ENCODE data around the gene OMP.
A peak's percentile ranks its signal among the peaks of the same experiment; 100 is the strongest.
"Not testable (repeated sequence)": the region's sequence is repeated elsewhere in the genome, so short reads cannot be mapped to it uniquely, and the experiment has no call there.

The OMP gene

DNA sequence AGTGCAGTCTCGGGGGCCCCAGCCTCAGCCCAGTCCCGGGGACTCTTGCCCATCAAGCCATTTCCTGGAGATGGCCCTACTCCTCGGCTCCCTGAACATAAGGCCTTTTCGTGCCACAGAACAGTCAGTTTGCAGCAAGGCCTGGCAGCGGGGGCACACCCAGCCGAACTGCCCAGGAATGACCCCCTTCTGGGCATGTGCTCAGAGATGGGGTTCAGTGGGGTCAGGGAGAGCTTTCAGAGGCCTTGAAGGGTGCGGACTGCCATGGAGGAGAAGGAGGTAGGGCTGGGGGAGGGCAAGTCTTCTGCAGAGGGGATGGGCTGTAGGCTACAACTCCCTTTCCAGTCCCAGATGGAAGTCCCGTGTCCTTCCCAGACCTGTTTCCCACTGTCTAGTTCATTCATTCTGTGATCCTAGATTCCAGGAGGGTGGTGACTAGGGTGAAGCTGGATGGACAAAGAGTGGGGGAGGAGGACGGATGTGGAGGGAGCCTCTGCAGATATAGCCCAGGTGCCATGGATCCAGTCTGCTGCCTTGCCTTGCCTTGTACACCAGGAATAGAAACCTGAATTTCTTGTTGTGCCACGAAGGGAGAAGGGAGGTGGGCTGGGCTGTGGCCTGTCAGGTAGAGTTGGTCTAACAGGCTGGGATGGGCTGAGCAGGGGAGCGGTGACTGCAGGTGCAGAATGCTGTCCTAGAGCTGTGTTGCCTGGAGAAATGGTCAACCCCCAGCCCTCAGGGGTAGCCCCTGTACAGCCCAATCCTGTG lies 14.2 kb upstream of the OMP start:
- DNase-seq = no peak

DNA sequence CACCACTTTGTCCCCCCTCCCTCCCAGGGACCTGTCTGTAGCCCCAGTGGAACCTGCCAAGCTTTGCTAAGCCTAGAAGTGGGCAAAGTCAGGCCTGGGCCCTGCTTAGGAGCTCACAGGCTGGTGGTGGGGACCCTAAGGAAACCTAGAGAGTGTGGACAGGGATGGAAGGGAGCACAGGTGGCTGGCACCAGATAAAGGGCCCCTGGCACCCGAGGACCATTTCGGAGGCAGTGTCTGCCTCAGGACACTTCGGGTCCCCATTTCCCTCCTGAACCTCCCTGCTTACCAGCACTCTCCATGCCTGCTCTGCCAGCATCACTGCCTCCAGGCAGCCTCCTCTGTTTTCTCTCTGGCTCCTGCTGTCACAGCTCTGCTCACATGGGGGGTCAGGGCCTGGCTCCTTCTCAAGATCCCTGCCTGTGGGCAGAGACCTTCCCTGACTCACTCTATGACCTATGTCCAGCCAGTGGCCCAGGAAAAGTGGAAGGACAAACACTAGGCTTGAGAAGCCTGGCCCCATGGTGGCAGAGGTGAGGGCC lies 13.6 kb upstream of the OMP start:
- no peak for DNase-seq

DNA sequence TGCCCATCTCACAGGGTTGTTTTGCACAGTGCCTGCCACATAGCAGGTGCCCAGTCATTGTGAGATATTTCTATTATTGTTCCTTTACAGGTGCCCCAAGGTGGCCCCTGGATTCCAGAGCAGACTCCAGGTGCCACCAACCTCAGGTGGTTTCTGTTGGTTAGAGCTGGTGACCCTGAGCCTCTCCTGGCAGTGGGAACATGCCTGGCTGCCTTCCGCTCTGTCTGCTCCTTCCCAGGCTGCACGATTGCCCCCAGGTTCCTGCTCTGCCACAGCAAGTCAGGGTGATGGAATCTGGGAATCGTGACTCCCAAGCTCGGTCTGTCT lies 12.6 kb upstream of the OMP start:
- no peak for DNase-seq

DNA sequence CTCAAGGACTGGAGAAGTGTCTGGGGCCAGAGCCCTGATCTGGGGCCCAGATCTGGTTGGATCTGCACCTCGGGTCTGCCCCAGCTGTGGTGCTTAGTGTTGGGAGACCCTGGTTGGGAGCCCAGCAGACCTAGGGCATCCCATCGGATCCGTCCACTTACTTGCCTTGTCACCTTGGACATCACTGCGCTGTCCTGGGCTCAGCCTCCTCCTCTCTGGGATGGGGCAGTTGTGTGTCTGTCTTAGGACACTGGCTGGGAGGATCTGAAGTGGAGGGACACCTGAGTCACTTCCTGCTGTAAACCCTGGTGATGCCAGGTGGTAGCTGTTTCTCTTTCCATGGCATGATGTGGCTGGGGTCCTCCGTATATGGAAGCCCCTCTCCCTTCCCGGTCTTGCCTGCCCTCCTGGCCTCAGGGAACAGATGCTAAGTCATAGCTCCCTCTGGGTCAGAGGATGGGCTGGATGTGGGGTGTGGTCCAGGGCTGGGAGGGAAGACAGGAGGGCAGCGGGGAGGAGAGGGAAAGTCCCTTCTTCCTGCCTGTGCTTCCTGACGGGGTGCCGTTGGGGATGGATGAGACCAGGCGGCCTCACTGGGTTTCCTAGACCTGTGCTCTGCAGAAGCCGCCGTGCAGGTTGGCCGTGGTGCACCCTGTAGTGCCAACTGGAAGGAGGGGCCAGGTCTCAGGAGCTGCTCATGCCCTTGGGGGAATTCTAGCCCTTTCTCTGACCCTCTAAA lies 12.1 kb upstream of the OMP start:
- no peak for DNase-seq

GRCh38 chr11:77091146-77091940 lies 11.3 kb upstream of the OMP start:
- DNase-seq = peak; percentile 85 to 86

GRCh38 chr11:77092382-77092781 lies 10.3 kb upstream of the OMP start:
- no peak for DNase-seq

DNA sequence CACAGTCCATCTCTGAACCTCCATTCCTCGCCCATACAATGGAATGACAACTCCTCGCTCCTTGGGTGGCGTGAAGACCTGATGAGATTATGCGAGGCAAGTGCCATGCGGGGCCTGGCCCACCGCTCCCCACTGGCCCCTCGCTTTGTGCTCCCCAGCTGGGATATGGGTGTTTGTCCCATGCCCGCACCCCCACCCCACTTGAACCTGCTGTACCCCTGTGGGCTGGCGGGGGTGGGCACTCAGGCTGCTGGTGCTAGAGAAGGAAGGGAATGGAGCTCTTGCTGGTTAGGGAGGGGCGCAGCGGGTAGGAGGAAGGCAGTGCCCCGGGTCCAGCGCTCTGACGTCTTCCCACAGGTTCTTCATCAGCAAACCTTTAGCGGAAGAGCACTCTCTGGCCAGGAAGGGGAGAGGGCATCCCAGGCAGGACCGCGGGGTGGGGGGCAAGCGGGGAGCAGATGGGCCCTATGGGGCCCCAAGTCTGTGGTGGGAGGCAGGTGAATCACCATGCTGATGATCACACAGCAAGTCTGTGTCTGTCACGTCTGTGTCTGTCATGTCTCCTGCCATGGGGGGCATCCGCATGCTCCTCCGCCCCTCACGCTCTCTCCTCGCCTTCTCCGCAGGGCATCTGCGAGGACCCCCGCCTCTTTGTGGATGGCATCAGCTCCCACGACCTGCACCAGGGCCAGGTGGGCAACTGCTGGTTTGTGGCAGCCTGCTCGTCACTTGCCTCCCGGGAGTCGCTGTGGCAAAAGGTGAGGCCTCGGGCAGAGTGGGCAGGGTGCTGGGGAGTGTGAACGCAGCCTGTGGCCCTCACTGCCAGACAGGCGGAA lies 9.4 kb upstream of the OMP start:
- DNase-seq = no peak

DNA sequence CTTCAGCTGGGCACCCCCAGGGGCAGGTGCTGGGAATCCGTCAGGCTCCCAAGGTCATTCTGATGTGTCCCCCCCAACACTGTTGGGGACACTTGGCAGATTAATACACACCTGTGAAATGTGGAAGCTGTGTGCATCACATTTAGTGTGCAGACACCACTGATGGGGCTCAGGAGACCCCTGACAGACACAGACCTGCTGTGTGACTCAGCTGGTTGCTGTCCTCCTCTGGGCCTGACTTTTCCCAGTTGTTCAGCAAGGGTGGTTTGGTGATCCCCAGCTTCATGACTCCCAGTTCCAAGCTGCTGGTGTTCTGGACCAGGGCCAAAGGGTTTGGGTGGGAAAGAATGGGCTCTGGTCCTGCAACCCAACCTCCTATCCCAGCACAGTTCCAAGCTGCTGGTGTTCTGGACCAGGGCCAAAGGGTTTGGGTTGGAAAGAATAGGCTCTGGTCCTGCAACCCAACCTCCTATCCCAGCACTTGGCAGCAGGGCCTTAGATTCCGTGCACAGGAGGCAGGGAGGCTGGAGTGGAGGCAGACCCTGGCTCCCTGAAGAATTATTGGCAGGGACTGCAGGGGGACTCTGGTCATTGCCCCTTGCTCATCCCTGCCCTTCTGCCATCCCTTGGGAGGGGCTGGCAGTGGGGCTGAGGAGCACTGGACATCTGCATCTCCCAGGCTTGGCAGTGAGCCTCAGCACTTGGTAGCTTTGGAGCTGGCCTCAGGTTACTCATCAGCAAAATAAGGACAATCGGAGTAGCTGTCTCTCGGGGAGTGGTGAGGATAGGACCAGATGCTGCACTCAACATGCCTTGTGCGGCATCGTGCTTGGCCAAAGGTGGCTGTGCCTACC lies 8.4 kb upstream of the OMP start:
- DNase-seq = no peak

DNA sequence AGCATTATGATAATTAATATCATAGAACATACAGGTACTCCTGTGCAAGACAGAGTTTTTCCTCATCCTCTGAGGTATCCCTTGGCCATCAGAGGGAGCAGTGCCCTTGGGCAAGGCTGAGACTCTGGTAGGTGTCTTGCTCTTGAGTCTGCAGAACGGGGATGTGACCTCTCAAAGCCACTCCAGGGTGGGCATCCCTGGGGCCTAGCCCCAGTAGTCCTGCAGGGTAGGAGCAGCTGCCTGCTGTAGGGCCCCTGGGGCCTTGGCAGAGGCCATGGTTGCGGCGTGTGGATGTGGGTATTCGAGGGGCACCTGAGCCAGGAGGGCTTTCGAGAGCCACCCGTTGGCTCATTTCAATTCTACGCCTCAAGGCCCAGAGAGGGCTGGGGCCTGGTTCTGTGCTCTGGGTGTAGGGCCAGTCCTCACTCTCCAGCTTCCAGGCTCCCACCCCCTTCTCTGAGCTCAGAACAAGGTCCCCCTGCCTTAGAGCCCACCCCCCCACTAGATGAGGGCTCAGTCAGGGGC lies 7.7 kb upstream of the OMP start:
- DNase-seq = no peak

GRCh38 chr11:77095551-77096490 lies 6.8 kb upstream of the OMP start:
- DNase-seq = no peak

GRCh38 chr11:77096591-77097019 lies 6.0 kb upstream of the OMP start:
- DNase-seq = no peak

DNA sequence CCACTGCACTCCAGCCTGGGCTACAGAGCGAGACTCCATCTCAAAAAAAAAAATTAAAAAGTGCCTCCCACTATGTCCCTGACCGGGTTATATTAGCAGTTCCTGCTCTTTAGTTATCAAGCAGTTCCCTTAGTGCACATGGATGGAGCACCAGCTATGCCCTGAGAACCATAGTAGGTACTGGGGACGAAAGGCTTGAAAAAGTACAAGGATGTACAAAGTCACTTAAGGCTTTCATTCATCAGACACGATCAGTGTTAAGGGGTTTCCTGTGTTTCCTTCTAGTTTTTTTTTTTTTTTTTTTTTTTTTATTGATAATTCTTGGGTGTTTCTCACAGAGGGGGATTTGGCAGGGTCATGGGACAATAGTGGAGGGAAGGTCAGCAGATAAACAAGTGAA lies 5.5 kb upstream of the OMP start:
- not testable (repeated sequence) for DNase-seq

- no peak for DNase-seq
These were observed 2.2 kb upstream of the OMP start for GRCh38 chr11:77100166-77101042.

GRCh38 chr11:77101043-77101537 lies 1.6 kb upstream of the OMP start:
- DNase-seq = peak in 1 of 2 experiments; percentile 9

- no peak for DNase-seq
These were observed 679 bp downstream of the OMP start for GRCh38 chr11:77103319-77103718.

DNA sequence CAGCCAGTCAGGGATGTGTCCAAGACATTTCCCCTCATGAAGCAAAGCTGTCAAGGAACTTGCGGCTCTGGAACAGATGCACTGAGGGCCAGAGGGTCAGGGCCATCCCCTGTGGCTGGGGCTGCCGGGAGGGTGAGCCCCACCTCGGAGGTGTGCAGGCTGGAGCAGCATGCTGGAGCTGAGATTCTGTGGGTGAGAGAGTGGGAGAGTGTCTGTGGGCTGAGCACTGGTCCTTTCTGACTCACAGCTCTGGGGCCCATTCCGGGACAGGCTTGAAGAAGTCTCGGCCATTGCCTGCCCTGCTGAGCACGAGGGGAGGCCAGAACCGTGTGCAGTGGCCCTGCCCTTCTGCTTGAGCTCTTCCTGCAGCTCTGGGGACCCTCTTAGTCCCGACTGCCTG lies 2.1 kb downstream of the OMP start:
- DNase-seq = no peak

DNA sequence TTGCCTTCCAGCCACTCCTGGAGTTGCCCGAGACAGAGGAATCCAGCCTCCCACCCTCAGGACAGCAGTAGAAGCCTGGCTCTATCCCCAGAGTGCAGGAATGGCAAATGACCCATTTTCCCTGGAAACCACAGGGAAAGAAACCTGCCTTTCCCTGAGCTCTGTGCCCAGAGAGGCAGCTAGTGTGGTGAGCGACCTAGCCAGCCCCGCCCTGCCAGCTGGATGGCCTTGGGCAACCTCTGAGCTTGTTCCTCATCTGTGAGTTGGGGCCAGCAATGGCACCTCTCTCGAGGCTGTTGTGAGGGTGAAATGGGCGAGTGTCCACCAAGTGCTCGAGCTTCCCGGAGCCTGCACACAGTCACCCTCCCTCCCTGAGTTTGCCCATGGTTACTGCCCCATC lies 3.7 kb downstream of the OMP start:
- DNase-seq = no peak

DNA sequence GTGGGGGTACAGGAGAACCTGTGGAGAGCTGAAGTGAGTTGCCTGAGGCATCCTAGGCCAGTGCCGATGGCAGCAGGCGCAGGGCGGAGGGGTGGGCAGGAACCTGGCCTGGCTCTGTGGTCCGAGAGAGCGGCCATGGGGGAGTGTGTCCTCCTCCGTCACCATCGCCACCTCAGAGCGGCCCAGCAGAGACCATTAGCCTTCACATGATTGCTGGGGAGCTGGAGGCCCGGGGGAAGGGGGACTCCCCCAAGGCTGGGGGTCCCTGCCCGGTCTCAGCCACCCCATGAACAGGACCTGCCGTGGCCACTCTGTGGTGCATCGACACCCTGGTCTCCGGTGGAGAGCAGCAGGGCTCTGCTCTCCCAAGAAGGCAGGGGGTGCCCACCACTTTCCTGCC lies 4.1 kb downstream of the OMP start:
- no peak for DNase-seq

DNA sequence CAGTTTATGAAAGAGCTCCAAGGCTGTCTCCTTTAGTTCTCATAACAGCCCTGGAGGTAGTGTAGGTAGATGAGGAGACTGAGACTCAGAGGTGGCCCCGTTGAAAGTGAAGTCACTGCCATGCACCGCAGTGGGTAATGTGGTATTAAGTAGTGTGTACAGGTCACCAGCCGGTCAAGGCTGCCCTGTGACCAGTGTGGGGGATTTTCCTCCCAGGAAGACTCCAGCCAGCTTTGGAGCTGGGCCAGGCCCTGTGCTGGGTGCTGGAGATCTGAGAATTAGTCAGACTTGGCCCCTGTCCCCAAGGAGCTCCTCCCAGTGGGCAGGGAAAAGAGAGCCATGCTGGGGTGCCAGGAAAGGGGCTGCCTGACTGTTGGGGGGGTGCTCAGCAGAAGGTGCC lies 5.3 kb downstream of the OMP start:
- DNase-seq = no peak

Data from activated CD4-positive, alpha-beta T cell treated with anti-CD3 and anti-CD28 coated beads, Interleukin-2, amount 50 U/mL, for 48 hours (primary cell).